SK-N-SH (cell line): ENCODE results near the gene CPZ. TPM values are rescaled to one million over a fixed set of nuclear protein-coding genes. Genes with fewer than 3 reads are reported as not detected.

Source experiments
- CTCF ChIA-PET: fragments of 300-600, 350-600 bp; formaldehyde crosslinking; extraction: SDS; loops from one replicate; lab custom pipeline; 2021; lab: Yijun Ruan, JAX
- POLR2A ChIA-PET: fragments of 350-600 bp; sonication (Branson Sonifier 250); formaldehyde crosslinking; extraction: SDS; loops from one replicate; lab custom pipeline; 2020; ENCODE audit warnings: antibody characterized with exemption, inconsistent platforms; lab: Yijun Ruan, JAX
- DNase-seq: peaks from one replicate; pipeline ENCODE4 v3.0.0; 2012
- H2AFZ ChIP-seq: fragments of 200-600 bp; sonication (generic); 2 replicates; pipeline ENCODE4 v1.8.1; 2016; ENCODE audit warnings: antibody characterized with exemption, mild to moderate bottlenecking, low read depth
- H3F3A ChIP-seq: fragments of 200-600 bp; sonication (generic); replicated peaks from 2 replicates; pipeline ENCODE3; 2016; ENCODE audit warnings: antibody characterized with exemption, mild to moderate bottlenecking; ENCODE audit not compliant: insufficient read depth
- H3K27ac ChIP-seq, 2 experiments: fragments of 200-500 bp in 1 of 2; fragments of 200-600 bp in 1 of 2; sonication (Bioruptor generic) in 1 of 2; sonication (generic), shearing (Covaris generic) in 1 of 2; 2 replicates each; pipeline versions ENCODE4 v1.5.1 to v1.6.1; 2014 to 2016; ENCODE audit warnings: low read depth in 2 of 2, inconsistent platforms in 1 of 2, low read length in 1 of 2, mild to moderate bottlenecking in 1 of 2, mixed read lengths in 1 of 2
- H3K27me3 ChIP-seq: fragments of 200-600 bp; sonication (generic), shearing (Covaris generic); 2 replicates; pipeline ENCODE4 v1.6.1; 2016; ENCODE audit warnings: mixed run types; ENCODE audit not compliant: insufficient read depth
- H3K36me3 ChIP-seq, 2 experiments: fragments of 200-500 bp in 1 of 2; fragments of 200-600 bp in 1 of 2; sonication (Bioruptor generic) in 1 of 2; sonication (generic) in 1 of 2; replicated peaks in 1 of 2; 2 replicates each; pipeline versions ENCODE3 to v1.5.1; 2014 to 2016; ENCODE audit warnings: low read length in 1 of 2, mild to moderate bottlenecking in 1 of 2; ENCODE audit not compliant: insufficient read depth in 2 of 2, control insufficient read depth in 1 of 2
- H3K4me1 ChIP-seq, 2 experiments: fragments of 200-500 bp in 1 of 2; fragments of 200-600 bp in 1 of 2; sonication (Bioruptor generic) in 1 of 2; sonication (generic), shearing (Covaris generic) in 1 of 2; 2 replicates each; pipeline versions ENCODE4 v1.5.1 to v1.6.1; 2014 to 2016; ENCODE audit warnings: low read depth in 1 of 2, low read length in 1 of 2, mixed run types in 1 of 2; ENCODE audit not compliant: insufficient read depth in 2 of 2, control insufficient read depth in 1 of 2
- H3K4me2 ChIP-seq: fragments of 200-600 bp; sonication (generic), shearing (Covaris generic); 2 replicates; pipeline ENCODE4 v1.6.1; 2017; ENCODE audit warnings: mixed run types
- H3K4me3 ChIP-seq, 2 experiments: fragments of 200-500 bp in 1 of 2; fragments of 200-600 bp in 1 of 2; sonication (Bioruptor generic) in 1 of 2; sonication (generic), shearing (Covaris generic) in 1 of 2; 2 replicates each; pipeline versions ENCODE4 v1.5.1 to v1.8.1; 2014 to 2016; ENCODE audit warnings: low read depth in 2 of 2, inconsistent platforms in 1 of 2, low read length in 1 of 2, mild to moderate bottlenecking in 1 of 2, mixed read lengths in 1 of 2, moderate library complexity in 1 of 2
- H3K79me2 ChIP-seq: fragments of 200-600 bp; sonication (generic); 2 replicates; pipeline ENCODE4 v1.8.1; 2017; ENCODE audit warnings: mild to moderate bottlenecking; ENCODE audit not compliant: insufficient read depth
- H3K9ac ChIP-seq: fragments of 200-600 bp; sonication (generic); 2 replicates; pipeline ENCODE4 v1.6.1; 2017; ENCODE audit warnings: mixed run types
- H3K9me2 ChIP-seq: fragments of 200-600 bp; sonication (generic); 2 replicates; pipeline ENCODE4 v1.6.1; 2017; ENCODE audit warnings: mixed run types
- H3K9me3 ChIP-seq: fragments of 200-600 bp; sonication (generic); 2 replicates; pipeline ENCODE4 v1.6.1; 2017; ENCODE audit warnings: mixed run types, mild to moderate bottlenecking, moderate library complexity
- H4K20me1 ChIP-seq: fragments of 200-600 bp; sonication (generic); 2 replicates; pipeline ENCODE4 v1.6.1; 2017; ENCODE audit warnings: mild to moderate bottlenecking, mixed run types; ENCODE audit not compliant: insufficient read depth
- ELF1 ChIP-seq: IDR thresholded peaks from 2 replicates; pipeline ENCODE4 v1.4.0; 2012
- EP300 ChIP-seq, 2 experiments: IDR thresholded peaks; 2 replicates each; pipeline versions ENCODE4 v1.4.0 to v1.6.1; 2012; ENCODE audit warnings: borderline replicate concordance in 1 of 2, low read depth in 1 of 2, low read length in 1 of 2
- IRF3 ChIP-seq: fragments of 150-350 bp; IDR thresholded peaks from 2 replicates; pipeline ENCODE4 v1.6.1; 2016; ENCODE audit warnings: mild to moderate bottlenecking, low read depth, low read length
- REST ChIP-seq: IDR thresholded peaks from 2 replicates; pipeline ENCODE4 v1.6.1; 2012; ENCODE audit warnings: mild to moderate bottlenecking, low read depth, low read length, moderate library complexity
- RXRA ChIP-seq: IDR thresholded peaks from 2 replicates; pipeline ENCODE4 v1.4.0; 2012; ENCODE audit warnings: low read depth, mild to moderate bottlenecking, borderline replicate concordance
- TCF12 ChIP-seq: IDR thresholded peaks from 2 replicates; pipeline ENCODE4 v1.4.0; 2012
- USF1 ChIP-seq: IDR thresholded peaks from 2 replicates; pipeline ENCODE4 v1.4.0; 2012; ENCODE audit warnings: low read depth, borderline replicate concordance
- USF2 ChIP-seq: fragments of 150-350 bp; IDR thresholded peaks from 2 replicates; pipeline ENCODE4 v1.6.1; 2017; ENCODE audit warnings: antibody characterized with exemption, low read length, low read depth, borderline replicate concordance
- ZBTB33 ChIP-seq: IDR thresholded peaks from 2 replicates; pipeline ENCODE4 v1.4.0; 2012; ENCODE audit warnings: low read depth, borderline replicate concordance
- WGBS: methylation state at CpG from one replicate; pipeline ENCODE4 v1.1.6; 2017; ENCODE audit warnings: low lambda C conversion rate; 5-methylcytosine and 5-hydroxymethylcytosine counted together
- polyA plus RNA-seq, 3 experiments: library from polyadenylated mRNA; depleted of rRNA; stranded (reverse); fragments of >200 nt; gene quantifications; 2 replicates each; pipeline ENCODE4 v1.2.3, GENCODE V29; 2012
- TF ChIP-seq, protein P1 (sequence below): IDR thresholded peaks from 2 replicates; pipeline ENCODE4; 2012

Gene CPZ
- polyA plus RNA-seq, 1 of the 3 experiments (the other 2 are of a cell fraction): not detected

GRCh38 chr4:8643986-8644385, 51.4 kb downstream of the CPZ start:
- Histone ChIP-seq H3K9ac (no peak overlapping the region), H3K79me2 (no peaks in the 10 kb centered on the region), H3K4me3 (no peak overlapping the region), H3K9me2 (no peaks in the 10 kb centered on the region), H3K27ac (no peak overlapping the region), H3K27me3 (no peaks in the 10 kb centered on the region), H3K4me1 (no peaks in the 10 kb centered on the region), H3K36me3 (no peaks in the 10 kb centered on the region), H2AFZ (no peak overlapping the region), H4K20me1 (no peaks in the 10 kb centered on the region), H3K4me2 (no peak overlapping the region), H3K9me3 (no peaks in the 10 kb centered on the region), H3F3A (no peaks in the 10 kb centered on the region)
- no peak for DNase-seq
- ChIA-PET CTCF (interaction anchor here (1.1 kb wide), 1 partner anchor 37 kb away, joined by 3 read pairs; no protein-coding TSS in a partner anchor), POLR2A (no interaction called here)
- WGBS: 88% methylated on average over 3 of the region's 22 CpGs
- TF ChIP-seq EP300 (IDR thresholded peaks at IDR 0.05; ENCODE audit: borderline replicate concordance in 1 of 2, low read depth in 1 of 2, low read length in 1 of 2) (no peak), REST (no peak), ZBTB33 (no peak), USF1 (no peak), USF2 (no peak), IRF3 (no peak), ELF1 (no peak), RXRA (no peak), TCF12 (no peak)
- TF ChIP-seq, protein P1, sequence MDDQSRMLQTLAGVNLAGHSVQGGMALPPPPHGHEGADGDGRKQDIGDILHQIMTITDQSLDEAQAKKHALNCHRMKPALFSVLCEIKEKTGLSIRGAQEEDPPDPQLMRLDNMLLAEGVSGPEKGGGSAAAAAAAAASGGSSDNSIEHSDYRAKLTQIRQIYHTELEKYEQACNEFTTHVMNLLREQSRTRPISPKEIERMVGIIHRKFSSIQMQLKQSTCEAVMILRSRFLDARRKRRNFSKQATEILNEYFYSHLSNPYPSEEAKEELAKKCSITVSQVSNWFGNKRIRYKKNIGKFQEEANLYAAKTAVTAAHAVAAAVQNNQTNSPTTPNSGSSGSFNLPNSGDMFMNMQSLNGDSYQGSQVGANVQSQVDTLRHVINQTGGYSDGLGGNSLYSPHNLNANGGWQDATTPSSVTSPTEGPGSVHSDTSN: no peak
